HG03469 (cell line): Measurements from ENCODE around the gene CIAPIN1.

Source experiments
- ATAC-seq: cut with Tn5 transposase; IDR thresholded peaks from one replicate; pipeline ENCODE4 v1.9.1; 2021; ENCODE audit warnings: mild to moderate bottlenecking, moderate library complexity, moderate number of reproducible peaks; ENCODE audit not compliant: unreplicated experiment

The CIAPIN1 gene

DNA sequence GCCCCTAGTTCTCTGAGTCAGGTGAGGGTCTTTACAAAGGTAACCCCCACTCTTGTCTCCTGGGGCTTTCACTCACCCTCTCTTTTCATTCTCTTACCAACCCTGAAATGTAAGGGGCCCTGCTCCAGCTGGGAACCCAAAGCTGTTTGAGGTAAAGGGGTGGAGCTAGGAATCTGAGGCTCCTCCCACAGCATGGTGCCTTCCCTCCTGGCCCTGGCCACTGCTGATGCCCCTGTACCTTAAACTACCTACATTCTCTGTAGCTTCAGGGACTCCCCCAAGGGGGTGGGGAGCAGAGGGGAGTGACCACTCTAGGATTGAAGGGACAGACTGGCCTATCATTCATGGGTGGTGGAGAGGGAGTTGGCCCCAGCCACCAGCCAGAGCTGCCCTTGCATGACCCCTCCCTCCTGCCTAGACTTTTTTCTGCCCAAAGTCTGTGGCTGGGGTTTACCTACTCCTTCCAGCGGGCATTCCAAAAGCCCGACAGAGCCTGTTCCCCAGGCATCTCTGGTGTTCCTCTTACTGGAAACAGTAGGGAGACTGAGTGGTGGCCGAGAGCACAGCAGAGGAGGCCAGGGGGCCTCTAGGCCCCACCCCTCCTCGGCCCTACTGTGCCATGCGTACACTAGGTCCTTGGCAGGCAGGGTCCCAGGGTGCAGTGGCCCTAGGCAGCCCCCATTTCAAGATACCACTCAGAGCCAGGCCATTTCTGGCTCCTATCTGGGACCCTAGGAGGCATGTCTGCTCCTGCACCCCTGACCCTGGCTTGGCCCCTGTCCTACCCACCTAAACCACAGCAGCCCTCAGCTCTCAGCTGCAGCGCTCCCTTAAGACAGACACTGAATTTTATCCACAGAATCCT, 29.6 kb upstream of the CIAPIN1 start:
- no peak for ATAC-seq

DNA sequence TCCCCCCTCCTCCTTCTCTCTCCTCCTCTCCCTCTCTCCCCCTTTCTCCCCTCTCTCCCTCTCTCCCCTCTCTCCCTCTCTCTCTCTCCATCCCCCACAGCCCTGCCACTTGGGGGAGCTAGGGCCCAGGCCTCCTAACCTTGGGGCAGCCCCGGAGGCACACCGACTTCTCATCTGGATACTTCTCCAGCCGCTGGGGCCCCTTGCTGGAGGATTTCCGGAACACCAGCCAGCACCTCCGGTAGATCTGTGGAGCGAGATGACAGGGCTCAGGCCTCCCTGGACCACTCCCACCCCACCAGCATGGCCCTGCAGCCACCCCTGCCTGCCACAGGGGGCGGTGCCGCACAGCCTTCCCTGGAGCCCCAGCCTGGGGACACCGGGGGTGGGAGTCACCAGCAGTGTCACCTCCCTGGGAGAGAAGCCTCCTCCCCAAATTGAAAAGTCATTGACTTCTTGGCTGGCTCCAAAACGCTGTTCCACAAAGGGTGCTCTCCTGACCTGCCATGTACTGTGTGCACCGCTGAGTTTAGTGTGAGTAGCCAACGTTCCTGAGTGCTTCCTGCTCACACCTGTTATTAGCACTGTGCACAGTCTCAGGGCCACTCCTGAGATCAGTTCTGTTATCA, 28.6 kb upstream of the CIAPIN1 start:
- peak; percentile 72 for ATAC-seq

DNA sequence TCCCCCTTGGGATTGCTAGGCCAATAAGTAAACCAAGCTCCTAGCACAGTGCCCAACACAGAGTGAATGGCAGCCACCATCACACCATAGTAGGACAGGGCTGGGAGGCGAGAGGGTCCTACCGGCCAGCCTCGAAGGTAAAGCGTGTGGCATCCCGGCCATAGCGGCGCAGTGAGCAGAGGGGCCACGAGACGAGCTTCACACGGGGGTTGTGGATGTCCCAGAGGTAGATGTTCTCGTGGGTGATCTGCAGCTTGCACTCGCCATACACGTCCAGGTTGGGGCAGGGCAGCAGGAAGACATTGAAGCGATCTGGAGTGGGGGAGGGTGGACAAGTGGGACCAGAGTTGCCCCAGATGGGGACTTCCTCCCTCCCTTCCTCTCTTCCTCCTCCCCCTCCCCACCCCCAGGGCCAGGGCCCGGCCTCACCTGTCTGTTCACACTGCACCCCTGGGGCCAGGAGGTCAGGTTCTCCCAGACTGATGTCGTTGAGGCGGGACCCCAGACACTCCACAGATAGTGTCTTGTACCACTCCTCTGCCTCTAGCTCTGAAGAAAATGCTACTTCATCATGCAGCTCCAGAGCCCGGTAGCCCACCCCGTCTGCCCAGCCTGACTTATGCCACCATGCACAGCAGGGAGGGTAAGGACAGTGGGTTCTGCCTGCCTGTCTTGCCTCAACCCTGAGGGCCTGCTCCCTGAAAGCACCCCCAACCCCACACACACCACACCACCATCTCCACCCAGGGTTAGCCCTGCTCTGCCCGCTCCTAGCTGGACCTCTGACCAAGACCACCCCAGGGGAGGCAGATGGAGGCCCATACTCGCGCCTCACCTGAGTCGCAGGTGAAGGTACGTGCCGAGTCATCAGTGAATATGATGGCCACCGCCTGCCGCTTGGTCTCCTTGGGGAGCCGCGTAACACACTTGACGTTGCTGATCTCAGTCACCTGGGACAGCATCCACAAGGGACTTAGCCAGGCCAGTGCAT, 27.8 kb upstream of the CIAPIN1 start:
- ATAC-seq = no peak

DNA sequence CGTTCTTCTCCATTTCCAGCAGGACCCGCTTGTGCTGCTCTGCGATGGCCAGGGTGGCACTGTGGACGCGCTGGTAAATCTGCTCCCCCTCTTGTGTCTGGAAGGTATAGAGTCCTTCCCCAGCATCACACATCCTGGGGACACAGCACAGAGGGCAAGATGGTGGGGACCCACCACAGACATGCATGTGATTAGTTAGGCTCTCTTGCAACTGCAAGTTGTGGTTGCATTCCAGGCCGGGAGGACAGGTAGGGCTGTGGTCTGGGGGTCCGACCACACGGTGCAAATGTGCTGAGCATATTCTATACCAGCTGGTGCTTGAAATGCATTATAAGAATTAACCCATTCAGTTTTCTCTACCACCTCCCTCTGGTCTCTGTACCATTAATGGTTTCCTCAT, 26.7 kb upstream of the CIAPIN1 start:
- ATAC-seq = no peak

DNA sequence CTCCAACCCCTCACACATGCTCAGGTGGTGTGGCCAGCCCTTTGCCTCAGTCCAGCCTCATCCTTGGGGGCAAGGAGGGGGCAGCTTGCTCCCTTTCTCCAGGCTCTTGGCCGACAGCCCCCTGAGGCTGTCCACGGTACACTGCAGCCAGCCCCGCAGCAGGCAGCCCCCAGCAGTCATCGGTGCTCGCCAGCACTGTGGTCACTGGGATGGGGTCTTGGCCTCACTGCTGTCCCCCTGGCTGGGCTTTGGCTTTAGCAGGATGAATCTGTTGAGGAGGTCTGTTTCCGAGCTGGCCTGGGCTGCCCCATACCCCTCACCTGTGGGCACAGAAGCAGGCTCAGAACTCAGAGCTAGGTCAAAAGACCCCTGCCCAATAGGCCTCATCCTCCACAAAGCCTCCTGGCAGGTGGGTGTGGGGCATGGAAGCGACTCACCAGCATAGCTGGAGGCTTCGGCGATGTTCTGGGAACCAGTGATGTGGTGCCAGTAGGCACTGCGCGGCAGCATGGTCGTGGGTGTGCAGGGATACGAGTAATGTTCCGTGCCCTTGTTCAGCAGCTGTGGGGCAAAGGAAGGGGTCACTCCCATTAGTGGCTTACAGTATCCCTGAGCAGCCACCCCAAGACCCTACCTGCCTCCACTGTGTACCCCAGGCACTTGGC, 26.1 kb upstream of the CIAPIN1 start:
- ATAC-seq = no peak

DNA sequence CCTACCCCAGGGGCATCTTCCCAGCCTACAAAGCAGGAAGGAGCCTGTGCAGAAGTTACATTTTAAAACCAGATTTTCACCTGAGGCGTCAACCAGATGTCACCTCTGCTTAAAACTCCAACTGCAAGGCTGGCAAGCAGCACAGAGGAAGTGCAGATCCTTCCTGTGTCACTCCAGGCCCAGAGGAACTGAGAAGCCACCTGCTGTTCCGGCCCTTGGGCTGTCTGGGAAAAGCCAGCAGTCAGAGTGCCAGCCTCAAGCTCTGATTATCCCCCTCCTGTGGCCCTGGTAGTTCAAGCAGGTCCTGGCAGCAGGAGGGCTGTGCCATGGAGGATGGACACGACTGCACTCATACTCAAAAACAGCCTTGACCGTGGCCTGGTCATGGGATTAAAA, 25.5 kb upstream of the CIAPIN1 start:
- no peak for ATAC-seq

DNA sequence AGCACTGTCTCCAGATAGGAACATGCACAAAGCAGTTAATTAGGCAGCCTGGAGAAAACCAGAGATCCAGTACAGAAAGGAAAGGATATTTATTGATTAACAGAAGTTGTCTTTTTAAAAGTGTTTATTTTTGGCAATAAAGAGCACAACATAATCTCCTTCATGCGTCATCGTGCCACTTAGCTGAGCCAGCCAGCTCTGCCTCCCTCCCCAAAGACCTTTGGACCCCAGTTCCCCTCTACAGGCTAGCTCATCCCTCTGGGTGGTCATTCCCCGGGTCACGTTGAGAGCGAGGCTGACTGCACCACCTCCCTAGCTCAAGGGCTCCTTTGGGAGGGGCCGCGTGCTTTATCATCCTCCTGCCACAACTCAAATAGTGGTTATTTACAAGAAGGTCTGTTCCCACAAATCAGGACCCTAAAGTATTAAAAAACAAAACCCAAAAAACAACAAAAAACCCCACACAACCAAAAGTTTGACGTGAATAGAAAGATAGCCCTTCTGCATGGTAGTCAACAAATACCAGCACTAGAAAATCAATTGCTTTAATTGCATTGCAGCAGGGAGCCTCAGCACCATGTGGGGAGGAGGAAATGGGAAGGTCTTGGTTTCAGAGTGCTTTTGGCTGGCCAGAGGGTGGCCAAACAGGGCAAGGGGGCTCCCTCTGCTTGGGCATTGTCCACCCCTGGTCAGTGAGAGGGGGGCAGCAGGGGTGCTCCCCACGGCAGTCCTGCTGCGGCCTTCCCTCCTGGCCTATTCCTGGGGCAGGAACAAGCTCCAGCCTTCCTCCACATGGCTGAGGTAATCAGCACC, 24.9 kb upstream of the CIAPIN1 start:
- ATAC-seq = no peak

DNA sequence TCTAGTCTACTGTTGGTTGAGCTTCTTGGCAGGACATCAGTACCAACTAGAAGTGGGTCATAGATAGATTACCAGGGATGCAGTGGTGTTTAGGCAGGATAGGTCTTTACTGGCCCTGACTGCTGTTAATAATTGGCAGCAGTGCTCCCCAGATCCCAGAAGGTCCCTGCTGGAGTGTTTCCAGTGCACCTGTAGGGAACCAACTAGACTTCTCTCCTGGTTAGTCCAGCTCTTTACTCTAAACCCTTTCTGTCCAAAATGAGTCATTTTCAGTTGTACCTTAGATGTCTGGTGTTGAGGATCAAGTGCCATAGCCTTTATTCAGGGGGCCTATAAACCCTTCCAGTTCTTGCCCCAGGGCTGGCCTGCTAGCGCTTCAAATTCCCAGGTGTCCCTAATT, 24.0 kb upstream of the CIAPIN1 start:
- no peak for ATAC-seq

DNA sequence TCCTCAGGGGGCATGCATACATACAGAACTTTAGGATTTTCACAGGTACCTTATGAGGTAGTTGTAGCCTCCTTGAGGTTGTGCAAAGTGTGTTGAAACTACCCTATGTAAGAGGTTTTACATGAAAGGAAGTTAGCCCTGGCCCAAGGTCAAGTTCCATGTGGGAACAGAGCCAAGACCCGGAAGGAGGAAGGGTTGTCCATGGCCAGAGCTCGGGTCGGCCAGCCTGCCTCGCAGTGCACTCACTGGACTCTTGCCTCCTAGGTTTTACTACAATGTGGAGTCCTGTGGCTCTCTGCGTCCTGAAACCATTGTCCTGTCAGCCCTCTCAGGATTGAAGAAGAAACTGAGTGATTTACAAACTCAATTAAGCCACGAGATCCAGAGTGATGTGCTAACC, 23.5 kb upstream of the CIAPIN1 start:
- no peak for ATAC-seq

DNA sequence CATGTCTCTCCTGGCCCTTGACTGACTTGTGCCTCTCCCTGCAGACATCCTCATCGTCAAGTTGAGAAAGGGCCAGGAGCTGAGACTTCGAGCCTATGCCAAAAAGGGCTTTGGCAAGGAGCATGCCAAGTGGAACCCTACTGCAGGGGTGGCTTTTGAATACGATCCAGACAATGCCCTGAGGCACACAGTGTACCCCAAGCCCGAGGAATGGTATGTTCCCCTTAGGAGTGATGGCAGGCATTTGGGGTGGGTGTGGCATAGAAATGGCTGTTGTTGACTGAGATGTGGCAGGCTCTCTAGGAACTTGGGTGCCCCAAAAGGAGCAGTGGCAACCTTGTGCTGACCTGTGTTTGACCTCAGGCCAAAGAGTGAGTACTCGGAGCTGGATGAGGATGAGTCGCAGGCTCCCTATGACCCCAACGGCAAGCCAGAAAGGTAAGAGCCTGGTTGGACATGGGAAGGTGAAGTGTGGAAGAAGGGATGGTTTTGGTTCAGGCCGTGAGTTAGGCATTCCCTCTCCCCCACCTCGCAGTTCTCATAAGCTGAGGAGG, 22.8 kb upstream of the CIAPIN1 start:
- no peak for ATAC-seq

DNA sequence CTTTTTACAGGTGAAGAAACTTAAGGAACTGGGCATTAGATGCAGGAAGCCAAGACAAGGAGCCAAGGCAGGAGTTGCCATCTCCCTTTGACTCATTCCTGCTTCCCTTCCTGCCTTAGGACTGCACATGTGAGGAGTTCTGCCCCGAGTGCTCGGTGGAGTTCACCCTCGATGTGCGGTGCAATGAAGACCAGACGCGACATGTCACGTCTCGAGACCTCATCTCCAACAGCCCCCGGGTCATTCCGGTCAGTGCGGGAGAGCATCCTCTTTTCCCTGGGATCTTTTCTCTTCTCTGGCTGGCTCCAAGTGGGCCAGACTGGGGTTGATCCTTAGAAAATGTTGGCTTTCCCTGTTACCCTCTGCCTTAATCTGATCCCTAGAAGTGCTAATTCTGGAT, 21.9 kb upstream of the CIAPIN1 start:
- no peak for ATAC-seq

DNA sequence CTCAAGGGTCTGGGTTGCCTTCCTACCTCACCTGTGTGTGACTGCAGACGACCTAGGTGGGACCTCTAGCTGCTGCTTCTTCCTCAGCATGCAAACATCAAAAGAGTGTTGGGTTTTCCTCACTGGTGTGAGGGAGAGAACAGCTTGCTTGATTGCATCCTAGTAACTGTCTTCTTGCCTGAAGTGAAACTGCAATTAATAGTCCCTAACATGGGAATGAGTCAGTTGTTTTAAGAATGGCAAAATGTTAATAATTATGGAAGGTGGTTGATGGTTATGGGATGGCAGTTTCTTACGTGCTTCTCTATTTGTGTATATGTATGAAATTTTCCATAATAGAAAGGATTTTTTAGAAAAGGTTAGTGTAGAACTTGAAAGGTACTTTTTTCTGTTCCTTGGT, 21.2 kb upstream of the CIAPIN1 start:
- no peak for ATAC-seq

DNA sequence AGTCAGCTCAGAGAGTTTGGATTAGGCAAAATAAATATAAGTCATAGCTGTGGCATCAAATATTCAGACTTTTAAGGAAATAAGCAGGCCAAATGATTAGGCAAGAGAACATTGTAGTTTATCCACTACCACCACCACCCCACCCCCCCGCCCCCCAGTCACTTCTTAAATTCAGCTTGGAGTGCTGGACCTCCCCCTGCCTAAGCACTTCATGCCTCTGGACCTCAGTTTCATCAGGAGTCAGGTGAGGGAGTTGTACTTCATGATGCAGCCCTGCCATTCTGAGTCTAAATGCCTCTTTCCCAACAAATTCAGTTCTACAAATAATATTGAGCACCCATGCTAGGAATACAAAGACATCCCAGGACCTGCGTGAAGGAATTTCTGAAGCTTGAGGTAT, 17.3 kb upstream of the CIAPIN1 start:
- no peak for ATAC-seq

DNA sequence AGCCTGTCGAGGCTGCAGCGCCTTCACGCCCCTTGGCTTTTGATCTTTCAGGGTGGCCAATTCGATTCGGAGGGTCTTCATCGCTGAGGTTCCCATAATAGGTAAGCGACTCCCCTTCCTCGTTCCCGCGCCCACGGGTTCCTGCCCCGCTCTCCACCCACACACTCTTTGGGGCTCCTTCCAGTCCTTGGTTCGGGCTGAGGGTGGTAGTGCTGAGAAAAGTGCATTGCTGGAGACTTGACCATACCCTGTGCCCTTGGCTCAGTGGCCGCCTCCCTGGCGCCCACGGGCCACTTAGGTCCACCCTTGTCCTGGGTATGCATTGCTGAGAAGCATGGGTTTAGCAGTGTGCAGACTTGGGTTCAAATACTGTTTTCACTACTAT, 15.8 kb upstream of the CIAPIN1 start:
- ATAC-seq = no peak

DNA sequence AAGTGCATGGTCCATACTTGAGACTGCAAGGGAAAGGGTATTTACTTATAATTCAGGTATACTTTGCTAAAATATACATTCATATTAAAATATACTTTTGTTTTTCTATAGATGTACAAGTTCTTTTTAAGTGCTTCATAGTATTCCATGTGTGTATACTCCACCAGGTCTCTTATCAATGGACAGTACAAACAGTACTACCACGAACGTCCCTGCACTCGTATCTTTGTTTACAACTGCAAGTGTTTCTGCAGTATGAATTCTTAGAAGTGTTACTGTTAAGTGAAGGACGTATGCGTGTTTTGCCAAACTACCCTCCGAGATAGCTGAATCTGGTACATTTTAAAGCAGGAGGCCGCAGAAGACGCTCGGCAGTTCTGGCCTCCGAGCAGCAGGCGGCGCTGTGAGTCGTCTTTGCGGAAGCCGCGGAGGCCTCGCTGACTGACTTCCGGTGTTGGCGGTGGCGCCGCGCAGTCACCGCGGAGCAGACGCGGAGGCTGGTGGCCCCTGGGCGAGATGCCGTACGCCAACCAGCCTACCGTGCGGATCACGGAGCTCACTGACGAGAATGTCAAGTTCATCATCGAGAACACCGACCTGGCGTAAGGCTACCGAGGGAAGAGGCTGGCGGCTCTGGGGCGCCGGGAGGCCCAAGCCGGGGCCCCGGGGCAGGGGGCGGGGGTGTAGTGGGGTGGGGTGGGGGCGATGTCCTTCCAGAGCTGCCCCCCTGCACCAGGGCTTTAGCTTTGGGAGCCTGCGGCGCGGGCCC, 15.2 kb upstream of the CIAPIN1 start, which contains the start of gene POLR2C:
Gene POLR2C, plus strand, starts transcription at position 471 of the 769 bp plus-strand sequence. Its CDS starts 46 bp downstream, at position 517.
- peak; percentile 78 for ATAC-seq

DNA sequence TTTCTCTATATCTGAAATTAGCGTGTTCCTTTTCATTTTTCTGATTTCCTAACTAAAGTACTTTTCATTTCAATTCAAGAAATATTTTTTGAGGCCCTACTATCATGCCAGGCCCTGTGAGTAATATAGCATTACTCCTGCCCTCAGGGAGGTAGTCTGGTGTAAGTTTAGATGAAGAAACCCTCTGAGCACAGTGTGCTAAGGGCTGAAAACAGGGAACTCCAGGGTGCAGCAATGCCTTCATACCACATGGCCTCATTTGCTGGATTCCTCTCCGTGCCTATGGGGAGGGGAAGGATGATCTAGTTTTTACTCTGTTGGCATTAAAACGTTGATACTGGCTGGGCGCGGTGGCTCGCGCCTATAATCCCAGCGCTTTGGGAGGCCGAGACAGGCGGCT, 4.8 kb upstream of the CIAPIN1 start:
- no peak for ATAC-seq

DNA sequence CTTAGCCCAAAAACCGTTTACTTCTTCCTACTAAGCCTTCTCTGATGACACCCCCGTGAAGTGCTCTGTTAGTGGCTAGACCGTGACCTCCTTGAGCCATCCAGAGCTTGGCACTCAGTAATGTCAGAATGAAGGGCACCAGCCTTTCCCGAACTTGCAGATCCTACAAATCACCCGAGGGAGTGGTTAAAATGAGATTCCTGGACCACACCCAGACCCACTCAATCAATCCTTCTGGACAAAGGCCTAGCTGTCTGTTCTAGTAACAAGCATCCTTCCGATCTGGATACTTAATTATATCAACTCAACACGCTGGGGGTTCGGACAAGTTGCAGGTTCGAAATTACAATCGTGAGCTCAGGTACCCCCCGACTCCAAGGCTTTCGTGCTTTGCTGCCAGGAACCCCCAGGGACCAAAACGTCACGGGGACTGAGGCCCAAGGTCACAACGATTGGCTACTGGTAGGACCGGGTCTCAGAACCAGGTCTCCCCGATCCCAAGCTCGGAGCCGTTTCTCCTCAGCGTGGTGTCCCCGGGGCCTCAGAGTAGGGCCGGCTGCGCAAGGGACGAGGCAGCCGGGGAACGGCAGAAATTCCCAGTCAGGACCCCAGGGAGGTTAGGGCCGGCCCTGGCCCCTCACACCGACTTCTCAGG, 527 bp downstream of the CIAPIN1 start:
- peak; percentile 20 for ATAC-seq

DNA sequence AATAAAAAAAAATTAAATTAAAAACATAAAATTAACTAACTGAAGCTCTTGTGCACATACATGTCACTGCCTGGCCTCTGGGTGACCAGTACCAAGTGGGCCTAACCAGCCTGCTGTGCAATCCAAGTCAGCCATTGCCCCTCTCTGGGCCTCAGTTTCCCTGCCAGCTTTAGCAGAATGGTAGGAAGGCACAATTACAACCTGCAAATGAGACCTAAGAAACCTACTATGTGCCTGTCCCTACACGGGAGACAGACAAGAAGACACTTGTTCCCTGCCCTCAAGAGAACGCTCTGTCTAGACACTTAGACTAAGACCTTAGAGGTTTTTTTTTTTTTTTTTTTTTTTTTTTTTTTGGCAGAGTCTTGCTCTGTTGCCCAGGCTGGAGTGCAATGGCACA, 1.7 kb downstream of the CIAPIN1 start:
- ATAC-seq = no peak
